ENCODE data around the gene NEURL1B. TPM values are rescaled to one million over a fixed set of nuclear protein-coding genes. Genes with fewer than 3 reads are reported as not detected.
A peak's percentile ranks its signal among the peaks of the same experiment; 100 is the strongest.

The NEURL1B gene
- total and polyA plus RNA-seq, 10 of the 15 experiments (the other 5 are each of a cell fraction or from before 2014, with no cell fraction given), result 0.04 to 0.28 (median 0.05) TPM; not detected in 4

DNA sequence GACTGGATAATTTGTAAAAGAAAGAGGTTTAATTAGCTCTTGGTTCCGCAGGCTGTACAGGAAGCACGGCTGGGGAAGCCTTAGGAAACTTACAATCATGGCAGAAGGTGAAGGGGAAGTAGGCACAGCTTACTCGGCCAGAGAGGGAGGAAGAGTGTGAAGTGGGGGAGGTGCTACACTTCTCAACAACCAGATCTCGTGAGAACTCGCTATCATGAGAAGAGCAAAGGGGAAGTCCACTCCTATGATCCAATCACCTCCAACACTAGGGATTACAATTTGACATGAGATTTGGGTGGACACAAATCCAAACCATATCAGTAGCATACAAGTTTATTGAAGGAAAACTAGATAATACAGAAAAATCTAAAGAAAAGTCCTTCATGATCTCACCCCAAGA lies 39.9 kb downstream of the NEURL1B start:
- Histone ChIP-seq H3K27ac (ENCODE audit: control insufficient read depth, insufficient read depth) (no peak overlapping the region), H3K9ac (ENCODE audit: control insufficient read depth, insufficient read depth, low read length) (no peak overlapping the region), H3K36me3 (ENCODE audit: control insufficient read depth in 2 of 2, insufficient read depth in 2 of 2, low read length in 1 of 2) (no peaks in the 10 kb centered on the region), H2AFZ (ENCODE audit: control insufficient read depth, low read depth, low read length) (no peak overlapping the region; the same call in 1 of the 2 replicates), H3K27me3 (replicated peaks in 1 of 2; ENCODE audit: control insufficient read depth in 2 of 2, insufficient read depth in 2 of 2, low read length in 1 of 2) (0 out of 4 replicates have a peak, but pooled peaks cover 0 to 3% of the 10 kb centered on the region in 2 experiments), H3K79me2 (ENCODE audit: control insufficient read depth, insufficient read depth, low read length) (no peaks in the 10 kb centered on the region), H3K4me1 (ENCODE audit: control insufficient read depth, insufficient read depth, low read length) (no peaks in the 10 kb centered on the region; the same call in 1 of the 2 replicates), H4K20me1 (ENCODE audit: control insufficient read depth, insufficient read depth) (no peaks in the 10 kb centered on the region), H3K4me3 (no peak overlapping the region), H3K9me3 (replicated peaks; ENCODE audit: control insufficient read depth, insufficient read depth, low read length) (no peaks in the 10 kb centered on the region; the same call in 2 of the 3 replicates), H3K4me2 (ENCODE audit: control insufficient read depth, insufficient read depth) (no peak overlapping the region)
- no peak for DNase-seq (ENCODE audit: low read depth, low spot score)
- TF ChIP-seq TBL1XR1 (IDR thresholded peaks at IDR 0.05; ENCODE audit: low read depth, low read length) (no peak), CHD2 (IDR thresholded peaks at IDR 0.05; ENCODE audit: borderline replicate concordance, low read depth, low read length) (0 out of 2 replicates have a peak, but pooled peaks have one; percentile 36)
- intact Hi-C loops (cut with micrococcal nuclease; ENCODE audit: unreplicated experiment), result no loop called here
- in situ Hi-C loops (cut with MboI), result no loop called here
- ChIA-PET POLR2A (no interaction called here), RAD21 (ENCODE audit: unreplicated experiment) (no interaction called here), SMC1A (ENCODE audit: uncharacterized antibody, unreplicated experiment) (no interaction called here), CTCF (no interaction called here)
- 35% methylated on average over 5 of the region's 5 CpGs for WGBS (ENCODE audit: insufficient coverage, insufficient replicate concordance, low lambda C conversion rate, missing lambda C conversion rate)
- peak; percentile 40; the same call in 1 of the 3 replicates for ATAC-seq
- no TSS peak for BruUV-seq (replicated peaks)
- no peak for FAIRE-seq

DNA sequence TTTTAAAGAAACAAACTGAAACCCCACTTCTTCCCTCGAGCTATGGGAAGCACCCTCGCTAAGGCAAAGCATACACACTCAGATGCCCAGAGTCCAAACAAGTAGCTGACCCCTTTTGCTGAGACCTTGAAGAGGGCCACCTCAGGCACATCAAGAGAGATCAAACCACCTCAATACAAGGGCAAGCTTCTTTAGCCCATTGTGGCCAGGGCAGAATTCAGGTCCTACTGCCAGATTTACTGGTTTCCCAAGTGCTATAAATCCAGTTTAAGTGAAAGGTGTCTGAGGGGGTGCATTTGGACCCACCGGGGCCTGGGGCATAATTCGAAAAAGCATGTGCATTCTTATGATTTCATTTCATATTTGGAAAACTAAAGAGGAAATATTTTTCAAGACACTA lies 40.4 kb downstream of the NEURL1B start:
- Histone ChIP-seq H3K4me2 (ENCODE audit: control insufficient read depth, insufficient read depth) (no peak overlapping the region), H3K4me3 (no peak overlapping the region), H3K79me2 (ENCODE audit: control insufficient read depth, insufficient read depth, low read length) (no peaks in the 10 kb centered on the region), H4K20me1 (ENCODE audit: control insufficient read depth, insufficient read depth) (no peaks in the 10 kb centered on the region), H3K27me3 (replicated peaks in 1 of 2; ENCODE audit: control insufficient read depth in 2 of 2, insufficient read depth in 2 of 2, low read length in 1 of 2) (0 out of 4 replicates have a peak, but pooled peaks cover 0 to 2% of the 10 kb centered on the region in 2 experiments), H3K9me3 (replicated peaks; ENCODE audit: control insufficient read depth, insufficient read depth, low read length) (no peaks in the 10 kb centered on the region; the same call in 2 of the 3 replicates), H3K4me1 (ENCODE audit: control insufficient read depth, insufficient read depth, low read length) (no peaks in the 10 kb centered on the region; the same call in 1 of the 2 replicates), H2AFZ (ENCODE audit: control insufficient read depth, low read depth, low read length) (no peak overlapping the region; the same call in 1 of the 2 replicates), H3K9ac (ENCODE audit: control insufficient read depth, insufficient read depth, low read length) (no peak overlapping the region), H3K36me3 (ENCODE audit: control insufficient read depth in 2 of 2, insufficient read depth in 2 of 2, low read length in 1 of 2) (no peaks in the 10 kb centered on the region), H3K27ac (ENCODE audit: control insufficient read depth, insufficient read depth) (no peak overlapping the region)
- ChIA-PET RAD21 (ENCODE audit: unreplicated experiment) (no interaction called here), CTCF (no interaction called here), POLR2A (no interaction called here), SMC1A (ENCODE audit: uncharacterized antibody, unreplicated experiment) (no interaction called here)
- FAIRE-seq, result no peak
- in situ Hi-C loops (cut with MboI) (no loop called here), intact Hi-C loops (cut with micrococcal nuclease; ENCODE audit: unreplicated experiment) (no loop called here)
- TF ChIP-seq BHLHE40 (IDR thresholded peaks at IDR 0.05; ENCODE audit: borderline replicate concordance in 1 of 2, low read depth in 2 of 2, low read length in 1 of 2), result no peak
- TF ChIP-seq ASH2L (IDR thresholded peaks at IDR 0.05; ENCODE audit: borderline replicate concordance, low read depth), result no peak
- no peak for TF ChIP-seq NFXL1 (IDR thresholded peaks at IDR 0.05; ENCODE audit: borderline replicate concordance)
- TF ChIP-seq TCF12 (IDR thresholded peaks at IDR 0.05; ENCODE audit: low read depth, low read length), result no peak
- TF ChIP-seq IKZF2 (IDR thresholded peaks at IDR 0.05), result no peak
- TF ChIP-seq ZNF274 (IDR thresholded peaks at IDR 0.05; ENCODE audit: insufficient read depth, insufficient read length), result no peak
- no peak for TF ChIP-seq STAT3 (IDR thresholded peaks at IDR 0.05; ENCODE audit: low read depth, low read length)
- no peak for TF ChIP-seq CREB1 (IDR thresholded peaks at IDR 0.05; ENCODE audit: low read depth)
- no peak for TF ChIP-seq SPI1 (IDR thresholded peaks at IDR 0.05; ENCODE audit: borderline replicate concordance, insufficient read depth, low read depth, low read length)
- no peak for TF ChIP-seq NR2C1 (IDR thresholded peaks at IDR 0.05)
- TF ChIP-seq CHD1 (IDR thresholded peaks at IDR 0.05; ENCODE audit: low read depth, low read length), result no peak
- TF ChIP-seq RCOR1 (conservative IDR thresholded peaks at IDR 0.05; ENCODE audit: low read depth, low read length), result no peak
- TF ChIP-seq HDAC2 (IDR thresholded peaks at IDR 0.05), result no peak
- TF ChIP-seq, protein P1, sequence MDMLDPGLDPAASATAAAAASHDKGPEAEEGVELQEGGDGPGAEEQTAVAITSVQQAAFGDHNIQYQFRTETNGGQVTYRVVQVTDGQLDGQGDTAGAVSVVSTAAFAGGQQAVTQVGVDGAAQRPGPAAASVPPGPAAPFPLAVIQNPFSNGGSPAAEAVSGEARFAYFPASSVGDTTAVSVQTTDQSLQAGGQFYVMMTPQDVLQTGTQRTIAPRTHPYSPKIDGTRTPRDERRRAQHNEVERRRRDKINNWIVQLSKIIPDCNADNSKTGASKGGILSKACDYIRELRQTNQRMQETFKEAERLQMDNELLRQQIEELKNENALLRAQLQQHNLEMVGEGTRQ (IDR thresholded peaks at IDR 0.05; ENCODE audit: borderline replicate concordance, low read depth, low read length), result no peak
- TF ChIP-seq IKZF1 (conservative IDR thresholded peaks at IDR 0.05), result no peak
- no peak for TF ChIP-seq BRCA1 (IDR thresholded peaks at IDR 0.05; ENCODE audit: low read depth, low read length)
- TF ChIP-seq RFX5 (IDR thresholded peaks at IDR 0.05; ENCODE audit: low read depth, low read length), result no peak
- TF ChIP-seq SMAD5 (IDR thresholded peaks at IDR 0.05; ENCODE audit: low read depth), result no peak
- TF ChIP-seq ZNF217 (IDR thresholded peaks at IDR 0.05), result no peak
- TF ChIP-seq BACH1 (IDR thresholded peaks at IDR 0.05; ENCODE audit: borderline replicate concordance), result no peak
- no TSS peak for BruUV-seq (replicated peaks)
- no peak for ATAC-seq
- no peak for DNase-seq (ENCODE audit: low read depth, low spot score)
- WGBS (ENCODE audit: insufficient coverage, insufficient replicate concordance, low lambda C conversion rate, missing lambda C conversion rate), result 47% methylated on average over 4 of the region's 4 CpGs
